ENCODE results near the gene MKNK1.

MKNK1 gene

DNA sequence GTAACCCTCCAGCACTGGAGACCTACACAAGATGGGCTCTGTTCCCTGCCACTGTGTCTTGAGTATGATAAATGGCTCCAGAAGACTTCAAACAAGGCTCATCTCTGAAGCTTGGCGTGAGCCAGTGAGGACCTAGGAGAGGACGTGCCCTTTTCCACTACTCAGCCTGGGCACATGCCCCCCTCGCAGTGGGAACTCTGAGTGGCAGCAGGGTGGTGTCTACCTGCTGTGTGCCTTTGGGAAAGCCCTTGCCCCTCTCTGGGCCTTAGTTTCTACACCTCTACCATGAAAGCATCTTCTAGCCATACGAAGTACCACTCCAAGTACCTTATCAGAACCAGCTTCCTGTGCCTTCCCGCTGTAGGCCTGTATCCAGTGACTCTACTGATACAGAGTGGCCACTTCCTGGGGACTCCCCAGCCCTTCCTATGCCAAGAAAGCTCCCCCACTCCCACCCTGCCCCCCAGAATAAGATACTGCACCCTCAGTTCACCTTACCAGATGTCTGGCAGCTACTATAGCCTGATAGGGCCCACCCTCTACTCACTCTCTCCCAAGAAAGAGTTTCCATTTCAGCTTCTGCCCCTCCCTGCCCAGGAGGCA is 15.7 kb upstream of the MKNK1 start:
- Histone ChIP-seq H3K4me1 (ENCODE audit: low read depth, poor library complexity, severe bottlenecking) (peaks cover 13% of the 10 kb centered on the region), H3K9ac (no peak overlapping the region), H3K79me2 (ENCODE audit: insufficient read depth, low read depth) (0 out of 2 replicates have a peak, but pooled peaks cover 5% of the 10 kb centered on the region), H3K36me3 (ENCODE audit: insufficient read depth) (no peaks in the 10 kb centered on the region), H3K27ac (no peak overlapping the region), H3K4me3 (IDR thresholded peaks at IDR 0.05; ENCODE audit: insufficient read depth, low read depth, low read length) (no peak overlapping the region), H3K27me3 (ENCODE audit: insufficient read depth, low read depth) (no peaks in the 10 kb centered on the region), H3K4me2 (no peak overlapping the region), H4K20me1 (ENCODE audit: insufficient read depth) (no peaks in the 10 kb centered on the region), H2AFZ (ENCODE audit: low read depth) (no peak overlapping the region)
- TF ChIP-seq, protein P1, sequence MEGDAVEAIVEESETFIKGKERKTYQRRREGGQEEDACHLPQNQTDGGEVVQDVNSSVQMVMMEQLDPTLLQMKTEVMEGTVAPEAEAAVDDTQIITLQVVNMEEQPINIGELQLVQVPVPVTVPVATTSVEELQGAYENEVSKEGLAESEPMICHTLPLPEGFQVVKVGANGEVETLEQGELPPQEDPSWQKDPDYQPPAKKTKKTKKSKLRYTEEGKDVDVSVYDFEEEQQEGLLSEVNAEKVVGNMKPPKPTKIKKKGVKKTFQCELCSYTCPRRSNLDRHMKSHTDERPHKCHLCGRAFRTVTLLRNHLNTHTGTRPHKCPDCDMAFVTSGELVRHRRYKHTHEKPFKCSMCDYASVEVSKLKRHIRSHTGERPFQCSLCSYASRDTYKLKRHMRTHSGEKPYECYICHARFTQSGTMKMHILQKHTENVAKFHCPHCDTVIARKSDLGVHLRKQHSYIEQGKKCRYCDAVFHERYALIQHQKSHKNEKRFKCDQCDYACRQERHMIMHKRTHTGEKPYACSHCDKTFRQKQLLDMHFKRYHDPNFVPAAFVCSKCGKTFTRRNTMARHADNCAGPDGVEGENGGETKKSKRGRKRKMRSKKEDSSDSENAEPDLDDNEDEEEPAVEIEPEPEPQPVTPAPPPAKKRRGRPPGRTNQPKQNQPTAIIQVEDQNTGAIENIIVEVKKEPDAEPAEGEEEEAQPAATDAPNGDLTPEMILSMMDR (conservative IDR thresholded peaks at IDR 0.05; ENCODE audit: low read depth, low read length): no peak

DNA sequence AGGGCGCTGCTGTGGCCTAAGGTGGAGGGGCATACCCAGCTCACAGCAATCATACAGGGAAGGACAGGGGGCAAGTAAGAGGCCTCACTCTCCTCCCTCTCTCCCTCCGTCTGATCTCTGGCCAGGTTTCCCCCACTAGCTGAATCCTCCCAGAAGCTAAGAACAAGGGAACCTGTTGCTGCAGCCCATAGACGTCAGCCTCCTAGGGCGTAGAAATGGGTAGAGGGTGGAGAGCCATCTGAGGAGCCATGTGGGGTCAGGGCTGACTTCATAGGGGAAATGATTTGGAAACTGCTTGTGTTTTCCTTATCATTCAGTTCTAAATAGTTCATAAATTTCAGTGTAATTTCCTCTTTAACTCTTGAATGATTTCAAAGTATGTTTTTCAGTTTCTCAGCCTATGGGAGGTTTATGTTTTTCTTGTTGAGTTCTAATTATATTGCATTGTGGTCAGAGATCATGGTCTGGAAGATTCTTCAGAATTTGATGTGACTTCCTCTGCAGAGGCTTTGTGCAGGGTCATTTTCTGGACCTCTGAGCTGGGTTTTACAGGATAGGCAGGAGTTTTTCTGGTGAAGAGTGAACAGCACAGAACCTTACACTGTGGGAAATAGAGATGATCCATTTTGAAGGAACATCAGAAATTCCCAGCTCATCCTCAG is 14.8 kb upstream of the MKNK1 start:
- TF ChIP-seq, protein P1 (conservative IDR thresholded peaks at IDR 0.05; ENCODE audit: low read depth, low read length): no peak
- Histone ChIP-seq H2AFZ (ENCODE audit: low read depth) (no peak overlapping the region), H3K9ac (no peak overlapping the region), H3K4me2 (no peak overlapping the region), H3K4me3 (IDR thresholded peaks at IDR 0.05; ENCODE audit: insufficient read depth, low read depth, low read length) (no peak overlapping the region), H3K27ac (no peak overlapping the region), H3K79me2 (ENCODE audit: insufficient read depth, low read depth) (0 out of 2 replicates have a peak, but pooled peaks cover 5% of the 10 kb centered on the region), H3K27me3 (ENCODE audit: insufficient read depth, low read depth) (no peaks in the 10 kb centered on the region), H4K20me1 (ENCODE audit: insufficient read depth) (no peaks in the 10 kb centered on the region), H3K4me1 (ENCODE audit: low read depth, poor library complexity, severe bottlenecking) (peaks cover 13% of the 10 kb centered on the region), H3K36me3 (ENCODE audit: insufficient read depth) (no peaks in the 10 kb centered on the region)

GRCh38 chr1:46617833-46618232 is 13.8 kb upstream of the MKNK1 start:
- H3K36me3 ChIP-seq (ENCODE audit: insufficient read depth): no peaks in the 10 kb centered on the region
- no peaks in the 10 kb centered on the region for H3K27me3 ChIP-seq (ENCODE audit: insufficient read depth, low read depth)
- H3K79me2 ChIP-seq (ENCODE audit: insufficient read depth, low read depth): 0 out of 2 replicates have a peak, but pooled peaks cover 5% of the 10 kb centered on the region
- H3K4me2 ChIP-seq: no peak overlapping the region
- 0 out of 2 replicates have a peak overlapping the region, but pooled peaks have one; percentile 93 for H2AFZ ChIP-seq (ENCODE audit: low read depth)
- H3K4me3 ChIP-seq (IDR thresholded peaks at IDR 0.05; ENCODE audit: insufficient read depth, low read depth, low read length): no peak overlapping the region
- H3K4me1 ChIP-seq (ENCODE audit: low read depth, poor library complexity, severe bottlenecking): peaks cover 13% of the 10 kb centered on the region
- H4K20me1 ChIP-seq (ENCODE audit: insufficient read depth): no peaks in the 10 kb centered on the region
- H3K9ac ChIP-seq: no peak overlapping the region
- H3K27ac ChIP-seq: no peak overlapping the region
- TF ChIP-seq, protein P1 (conservative IDR thresholded peaks at IDR 0.05; ENCODE audit: low read depth, low read length): no peak

- Histone ChIP-seq H3K4me1 (ENCODE audit: low read depth, poor library complexity, severe bottlenecking) (peaks cover 13% of the 10 kb centered on the region), H3K9ac (peak overlapping the region; percentile 78; the same call in 1 of the 2 replicates), H3K79me2 (ENCODE audit: insufficient read depth, low read depth) (0 out of 2 replicates have a peak, but pooled peaks cover 5% of the 10 kb centered on the region), H3K36me3 (ENCODE audit: insufficient read depth) (no peaks in the 10 kb centered on the region), H3K27ac (no peak overlapping the region), H3K4me3 (IDR thresholded peaks at IDR 0.05; ENCODE audit: insufficient read depth, low read depth, low read length) (peak overlapping the region; percentile 84), H3K4me2 (peak overlapping the region; percentile 79), H4K20me1 (ENCODE audit: insufficient read depth) (no peaks in the 10 kb centered on the region), H2AFZ (ENCODE audit: low read depth) (peak overlapping the region; percentile 93), H3K27me3 (ENCODE audit: insufficient read depth, low read depth) (no peaks in the 10 kb centered on the region)
- TF ChIP-seq, protein P1 (conservative IDR thresholded peaks at IDR 0.05; ENCODE audit: low read depth, low read length): no peak
Observed at GRCh38 chr1:46617108-46617800, 13.2 kb upstream of the MKNK1 start.

Measured in KMS-11 (cell line).